GM18517 (cell line): ENCODE data around the gene HLA-B.

Source experiments
- ATAC-seq: cut with Tn5 transposase; IDR thresholded peaks from one replicate; pipeline ENCODE4 v1.9.1; 2021; ENCODE audit warnings: mild to moderate bottlenecking, moderate library complexity; ENCODE audit not compliant: unreplicated experiment

Gene HLA-B

GRCh38 chr6:31353384-31353945 lies 3.5 kb downstream of the HLA-B start:
- no peak for ATAC-seq

- no peak for ATAC-seq
Observed at GRCh38 chr6:31352683-31353383, 4.1 kb downstream of the HLA-B start.

- ATAC-seq, result no peak
Observed at GRCh38 chr6:31352310-31352682, 4.7 kb downstream of the HLA-B start.

GRCh38 chr6:31351401-31352309 lies 5.3 kb downstream of the HLA-B start:
- ATAC-seq, result no peak

GRCh38 chr6:31351033-31351380 lies 6.0 kb downstream of the HLA-B start:
- ATAC-seq, result no peak

- no peak for ATAC-seq
Observed at GRCh38 chr6:31350196-31351032, 6.6 kb downstream of the HLA-B start.

GRCh38 chr6:31349301-31349700 lies 7.7 kb downstream of the HLA-B start:
- no peak for ATAC-seq

GRCh38 chr6:31345026-31345730 lies 11.8 kb downstream of the HLA-B start:
- no peak for ATAC-seq

GRCh38 chr6:31340228-31340627 lies 16.8 kb downstream of the HLA-B start:
- ATAC-seq, result no peak

GRCh38 chr6:31339210-31339609 lies 17.8 kb downstream of the HLA-B start:
- ATAC-seq, result no peak

- no peak for ATAC-seq
Observed at GRCh38 chr6:31336896-31337496, 20.0 kb downstream of the HLA-B start.

GRCh38 chr6:31332637-31333602 lies 24.1 kb downstream of the HLA-B start:
- no peak for ATAC-seq

GRCh38 chr6:31328355-31328960 lies 28.5 kb downstream of the HLA-B start:
- no peak for ATAC-seq

GRCh38 chr6:31321820-31322219 lies 35.2 kb downstream of the HLA-B start:
- ATAC-seq, result no peak

- ATAC-seq, result no peak
Observed at GRCh38 chr6:31321005-31321707, 35.8 kb downstream of the HLA-B start.

GRCh38 chr6:31317036-31317435 lies 39.9 kb downstream of the HLA-B start:
- no peak for ATAC-seq

- no peak for ATAC-seq
Observed at GRCh38 chr6:31309641-31310040, 47.3 kb downstream of the HLA-B start.

GRCh38 chr6:31308845-31309175 lies 48.2 kb downstream of the HLA-B start:
- no peak for ATAC-seq
